Activated CD4-positive, alpha-beta T cell treated with anti-CD3 and anti-CD28 coated beads for 36 hours (primary cell): ENCODE measurements around the gene PIK3R2. TPM values are rescaled to one million over a fixed set of nuclear protein-coding genes. Genes with fewer than 3 reads are reported as not detected.

Experiments
- ATAC-seq: fragments of 200-7000 bp; cut with Tn5 transposase; one replicate; pipeline ENCODE4 v1.10.0; 2021; ENCODE audit warnings: mild to moderate bottlenecking, moderate library complexity
- CTCF ChIA-PET: fragments of 350-600 bp; sonication (Branson Sonifier 250); formaldehyde crosslinking; loops from one replicate; lab custom pipeline; 2021; ENCODE audit warnings: antibody characterized with exemption; lab: Charles Lee
- POLR2A ChIA-PET: fragments of 350-600 bp; sonication (Branson Sonifier 250); formaldehyde crosslinking; loops from one replicate; lab custom pipeline; 2021; ENCODE audit warnings: antibody characterized with exemption, inconsistent platforms; lab: Charles Lee
- DNase-seq: peaks from one replicate; pipeline ENCODE4 v3.0.0-alpha.2; 2020
- H3K27ac Mint-ChIP-seq: one replicate; pipeline ENCODE4 v1.8.0; 2021; ENCODE audit warnings: mixed read lengths
- H3K27me3 Mint-ChIP-seq: one replicate; pipeline ENCODE4 v1.8.0; 2021; ENCODE audit warnings: mixed read lengths
- H3K36me3 Mint-ChIP-seq: one replicate; pipeline ENCODE4 v1.8.0; 2021; ENCODE audit warnings: low read depth, mixed read lengths
- H3K4me1 Mint-ChIP-seq: one replicate; pipeline ENCODE4 v1.8.0; 2021; ENCODE audit warnings: mixed read lengths
- H3K4me3 Mint-ChIP-seq: one replicate; pipeline ENCODE4 v1.8.0; 2021; ENCODE audit warnings: mild to moderate bottlenecking, moderate library complexity, mixed read lengths
- H3K9me3 Mint-ChIP-seq: one replicate; pipeline ENCODE4 v1.8.0; 2021; ENCODE audit warnings: low read depth, mixed read lengths
- intact Hi-C, 2 experiments: fragments of 100-400 bp; cut with DNase I in 1 of 2; cut with micrococcal nuclease in 1 of 2; formaldehyde crosslinking; loops; one replicate each; pipeline versions ENCODE4 v1.14.2 to v1.15.1; 2022 to 2024; cut with DNase I, micrococcal nuclease
- total RNA-seq, 2 experiments: library from RNA; stranded (reverse); gene quantifications; one replicate each; pipeline ENCODE4 v1.2.3, GENCODE V29; 2021

The PIK3R2 gene
- total RNA-seq, 2 experiments from 2014 or later: 18.9 to 20.2 TPM

GRCh38 chr19:18143902-18144301 is 9.1 kb upstream of the PIK3R2 start:
- intact Hi-C loops: no loop called here
- Mint-ChIP-seq H3K27ac (no peak overlapping the region), H3K9me3 (no peaks in the 10 kb centered on the region), H3K4me1 (no peaks in the 10 kb centered on the region), H3K27me3 (no peaks in the 10 kb centered on the region), H3K36me3 (peaks cover 29% of the 10 kb centered on the region), H3K4me3 (no peak overlapping the region)
- ATAC-seq (no peak), DNase-seq (no peak)
- CTCF ChIA-PET: no interaction called here
- POLR2A ChIA-PET: no interaction called here

- intact Hi-C loops: no loop called here
- CTCF ChIA-PET: no interaction called here
- no peaks in the 10 kb centered on the region for H3K9me3 Mint-ChIP-seq
- no peak for DNase-seq
- POLR2A ChIA-PET: no interaction called here
- H3K4me1 Mint-ChIP-seq: no peaks in the 10 kb centered on the region
- H3K4me3 Mint-ChIP-seq: no peak overlapping the region
- H3K27me3 Mint-ChIP-seq: no peaks in the 10 kb centered on the region
- no peak overlapping the region for H3K27ac Mint-ChIP-seq
- peaks cover 26% of the 10 kb centered on the region for H3K36me3 Mint-ChIP-seq
- ATAC-seq: no peak
Measured at GRCh38 chr19:18144361-18144760, 8.6 kb upstream of the PIK3R2 start.

- Mint-ChIP-seq H3K36me3 (peaks cover 26% of the 10 kb centered on the region), H3K9me3 (no peaks in the 10 kb centered on the region), H3K4me1 (no peaks in the 10 kb centered on the region), H3K27ac (no peak overlapping the region), H3K27me3 (no peaks in the 10 kb centered on the region), H3K4me3 (no peak overlapping the region)
- ATAC-seq (no peak), DNase-seq (no peak)
- intact Hi-C loops: no loop called here
- ChIA-PET CTCF (no interaction called here), POLR2A (no interaction called here)
Measured at GRCh38 chr19:18144906-18145305, 8.1 kb upstream of the PIK3R2 start.

GRCh38 chr19:18145391-18145999 is 7.5 kb upstream of the PIK3R2 start:
- Mint-ChIP-seq H3K27me3 (no peaks in the 10 kb centered on the region), H3K27ac (no peak overlapping the region), H3K4me1 (no peaks in the 10 kb centered on the region), H3K36me3 (peaks cover 23% of the 10 kb centered on the region), H3K4me3 (no peak overlapping the region), H3K9me3 (no peaks in the 10 kb centered on the region)
- ATAC-seq (no peak), DNase-seq (no peak)
- CTCF ChIA-PET: interaction anchor here (0.6 kb wide), 2 partner anchors 34 to 496 kb away, joined by 3 to 6 read pairs; no protein-coding TSS in a partner anchor
- POLR2A ChIA-PET: interaction anchor here (0.8 kb wide), 1 partner anchor 133 kb away, joined by 3 read pairs; no protein-coding TSS in a partner anchor
- intact Hi-C loops: no loop called here

DNA sequence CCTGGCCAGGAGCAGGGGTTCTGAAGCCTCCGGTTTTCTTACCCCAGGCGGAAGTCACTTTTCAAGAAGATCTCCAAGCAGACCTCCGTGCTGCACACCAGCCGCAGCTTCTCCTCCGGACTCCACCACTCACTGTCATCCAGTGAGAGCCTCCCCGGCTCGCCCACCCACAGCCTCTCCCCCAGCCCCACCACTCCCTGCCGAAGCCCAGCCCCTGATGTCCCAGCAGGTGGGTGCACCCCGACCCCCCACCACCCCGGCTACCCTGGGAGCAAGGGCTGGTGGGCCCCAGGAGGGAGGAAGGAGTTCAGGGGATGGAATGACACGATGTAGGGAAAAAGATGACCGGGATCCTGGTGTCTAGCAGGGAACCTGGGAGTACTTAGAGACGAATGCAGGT is 5.6 kb upstream of the PIK3R2 start:
- Mint-ChIP-seq H3K27ac (no peak overlapping the region), H3K4me3 (no peak overlapping the region), H3K36me3 (peaks cover 20% of the 10 kb centered on the region), H3K9me3 (no peaks in the 10 kb centered on the region), H3K27me3 (no peaks in the 10 kb centered on the region), H3K4me1 (peaks cover 8% of the 10 kb centered on the region)
- intact Hi-C loops: no loop called here
- CTCF ChIA-PET: no interaction called here
- DNase-seq (no peak), ATAC-seq (no peak)
- POLR2A ChIA-PET: no interaction called here

DNA sequence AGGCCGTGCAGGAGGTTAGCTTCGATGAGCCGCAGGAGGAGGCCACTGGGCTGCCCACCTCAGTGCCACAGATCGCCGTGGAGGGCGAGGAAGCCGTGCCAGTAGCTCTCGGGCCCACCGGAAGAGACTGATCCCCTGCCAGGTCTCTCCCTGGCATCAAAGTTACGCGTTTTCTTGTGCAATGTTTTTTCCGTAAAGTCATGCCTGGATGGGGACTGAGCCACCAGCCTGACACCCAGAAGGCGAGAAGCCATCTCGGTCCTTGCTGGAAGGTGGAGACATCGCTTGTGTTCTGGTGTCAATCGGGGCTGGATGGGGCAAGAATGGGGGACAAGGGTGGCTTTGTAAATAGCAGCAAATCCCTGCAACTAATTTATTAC is 3.4 kb upstream of the PIK3R2 start:
- peaks cover 17% of the 10 kb centered on the region for H3K36me3 Mint-ChIP-seq
- intact Hi-C loops: no loop called here
- DNase-seq (no peak), ATAC-seq (no peak)
- peaks cover 17% of the 10 kb centered on the region for H3K4me1 Mint-ChIP-seq
- no peaks in the 10 kb centered on the region for H3K27me3 Mint-ChIP-seq
- H3K9me3 Mint-ChIP-seq: no peaks in the 10 kb centered on the region
- H3K27ac Mint-ChIP-seq: no peak overlapping the region
- POLR2A ChIA-PET: interaction anchor here (0.6 kb wide), 1 partner anchor 243 kb away, joined by 3 read pairs; no protein-coding TSS in a partner anchor
- CTCF ChIA-PET: interaction anchor here (0.5 kb wide), 1 partner anchor 30 kb away, joined by 3 read pairs; no protein-coding TSS in a partner anchor
- H3K4me3 Mint-ChIP-seq: no peak overlapping the region

- Mint-ChIP-seq H3K27ac (peak overlapping the region; percentile 98), H3K36me3 (peaks cover 9% of the 10 kb centered on the region), H3K9me3 (no peaks in the 10 kb centered on the region), H3K4me1 (peaks cover 19% of the 10 kb centered on the region), H3K27me3 (no peaks in the 10 kb centered on the region), H3K4me3 (peak overlapping the region; percentile 84)
- ChIA-PET CTCF (interaction anchor here (0.6 to 2.0 kb wide), 13 partner anchors 10 to 795 kb away, joined by 3 to 8 read pairs (median 4); partner anchors contain the start of genes CCDC124 and SLC5A5), POLR2A (interaction anchor here (0.8 kb wide), 1 partner anchor 9 kb away, joined by 5 read pairs; no protein-coding TSS in a partner anchor)
- no peak for ATAC-seq
- intact Hi-C loops: loop anchor here (5.0 to 10.0 kb wide), 2 partner anchors 146 to 639 kb away; partner anchors contain the start of genes ARRDC2 (in 1 of the 2) and PGLS (in 1 of the 2)
- no peak for DNase-seq
Measured at GRCh38 chr19:18150776-18151624, 2.0 kb upstream of the PIK3R2 start.

GRCh38 chr19:18152442-18152816 is 534 bp upstream of the PIK3R2 start:
- Mint-ChIP-seq H3K36me3 (peaks cover 2% of the 10 kb centered on the region), H3K4me1 (peaks cover 23% of the 10 kb centered on the region), H3K27ac (peak overlapping the region; percentile 98), H3K9me3 (no peaks in the 10 kb centered on the region), H3K27me3 (no peaks in the 10 kb centered on the region), H3K4me3 (peak overlapping the region; percentile 84)
- POLR2A ChIA-PET: interaction anchor here (0.6 to 1.1 kb wide), 5 partner anchors 23 to 283 kb away, joined by 3 read pairs; partner anchors contain the start of gene CCDC124
- intact Hi-C loops: loop anchor here (1.0 to 10.0 kb wide), 14 partner anchors 16 to 640 kb away; partner anchors contain the start of genes ARRDC2 (in 1 of the 2), KXD1 (in 1 of the 2), LSM4 (in 1 of the 2) and PGLS (in 1 of the 2)
- CTCF ChIA-PET: interaction anchor here (0.6 to 2.0 kb wide), 12 partner anchors 11 to 1212 kb away, joined by 3 to 8 read pairs (median 4); partner anchors contain the start of gene SLC5A5
- DNase-seq (peak; percentile 100), ATAC-seq (peak; percentile 79)

DNA sequence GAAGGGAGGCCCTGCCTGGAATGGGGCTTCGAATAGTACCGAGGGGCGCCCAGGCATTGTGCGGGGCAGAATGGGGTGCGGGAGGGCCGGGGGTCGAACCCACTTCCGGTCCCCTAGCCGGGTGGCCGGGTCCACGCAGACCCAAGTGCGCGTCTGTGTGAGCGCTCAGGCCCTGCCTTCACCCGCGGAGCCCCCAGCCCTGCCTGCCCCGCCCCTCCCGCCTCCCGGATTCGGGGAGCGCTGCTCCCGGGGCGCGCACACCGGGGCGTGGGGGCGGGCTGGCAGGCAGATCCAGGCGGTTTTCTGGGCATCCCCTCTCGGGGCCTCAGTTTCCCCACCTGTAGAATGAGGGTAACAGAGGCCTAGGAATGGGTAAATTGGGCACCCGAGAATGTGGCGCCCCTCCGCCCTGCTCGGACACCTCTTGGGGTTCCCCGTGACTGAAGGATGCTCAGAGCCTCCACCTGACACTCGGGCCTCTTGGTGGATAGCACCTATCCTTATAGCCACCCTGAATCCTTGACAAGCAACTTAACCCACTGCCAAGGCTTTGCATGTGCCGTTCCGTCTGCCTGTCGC is 682 bp downstream of the PIK3R2 start:
- peak overlapping the region; percentile 84 for H3K4me3 Mint-ChIP-seq
- H3K9me3 Mint-ChIP-seq: no peaks in the 10 kb centered on the region
- H3K27ac Mint-ChIP-seq: peak overlapping the region; percentile 73
- no peaks in the 10 kb centered on the region for H3K27me3 Mint-ChIP-seq
- ChIA-PET CTCF (interaction anchor here (1.0 kb wide), 1 partner anchor 14 kb away, joined by 3 read pairs; no protein-coding TSS in a partner anchor), POLR2A (no interaction called here)
- no peaks in the 10 kb centered on the region for H3K36me3 Mint-ChIP-seq
- intact Hi-C loops: loop anchor here (1.0 to 10.0 kb wide), 13 partner anchors 8 to 641 kb away; partner anchors contain the start of genes ARRDC2 (in 1 of the 2), IFI30 (in 1 of the 2), MPV17L2 (in 1 of the 2) and PGLS (in 1 of the 2)
- peak; percentile 57 for DNase-seq
- no peak for ATAC-seq
- peaks cover 23% of the 10 kb centered on the region for H3K4me1 Mint-ChIP-seq

GRCh38 chr19:18155095-18156087 is 2.4 kb downstream of the PIK3R2 start:
- H3K27ac Mint-ChIP-seq: no peak overlapping the region
- peaks cover 3% of the 10 kb centered on the region for H3K36me3 Mint-ChIP-seq
- peaks cover 27% of the 10 kb centered on the region for H3K4me1 Mint-ChIP-seq
- intact Hi-C loops: loop anchor here in 1 of 2 experiments (10.0 kb wide), 1 partner anchor 151 kb away; the partner anchor contains the start of gene ARRDC2
- CTCF ChIA-PET: interaction anchor here (0.6 to 1.4 kb wide), 3 partner anchors 9 to 42 kb away, joined by 3 to 5 read pairs (median 4); no protein-coding TSS in a partner anchor
- no peak for DNase-seq
- H3K4me3 Mint-ChIP-seq: no peak overlapping the region
- no peaks in the 10 kb centered on the region for H3K27me3 Mint-ChIP-seq
- POLR2A ChIA-PET: interaction anchor here (0.6 kb wide), 2 partner anchors 9 to 250 kb away, joined by 4 to 5 read pairs; no protein-coding TSS in a partner anchor
- ATAC-seq: no peak
- H3K9me3 Mint-ChIP-seq: no peaks in the 10 kb centered on the region
